DND-41 (cell line): ENCODE measurements around the gene NR3C1.

ENCODE experiments used
- EZH2 ChIP-seq: IDR thresholded peaks from 3 replicates; pipeline ENCODE4 v1.6.1; 2012; ENCODE audit warnings: borderline replicate concordance, low read depth, mild to moderate bottlenecking, moderate library complexity, low read length, inconsistent platforms; ENCODE audit not compliant: severe bottlenecking
- TF ChIP-seq, protein P1 (sequence below): IDR thresholded peaks from 2 replicates; pipeline ENCODE4 v1.5.1; 2012; ENCODE audit warnings: borderline replicate concordance, low read length, moderate library complexity, mild to moderate bottlenecking; ENCODE audit not compliant: poor library complexity, severe bottlenecking; ENCODE audit errors: extremely low read depth

DNA sequence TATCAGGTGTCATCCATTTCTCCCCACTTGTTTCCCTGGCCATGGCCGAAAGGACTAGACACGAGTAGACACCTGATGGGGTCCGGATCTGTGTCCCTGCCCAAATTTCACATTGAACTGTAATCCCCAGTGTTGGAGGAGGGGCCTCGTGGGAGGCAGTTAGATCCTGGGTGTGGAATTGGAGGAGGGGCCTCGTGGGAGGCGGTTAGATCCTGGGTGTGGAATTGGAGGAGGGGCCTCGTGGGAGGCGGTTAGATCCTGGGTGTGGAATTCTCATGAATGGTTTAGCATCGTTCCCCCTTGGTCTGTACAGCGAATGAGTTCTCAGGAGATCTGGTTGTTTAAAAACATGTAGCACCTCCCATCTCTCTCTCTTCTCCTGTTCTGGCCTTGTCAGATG is 165.8 kb downstream of the NR3C1 start:
- TF ChIP-seq, protein P1, sequence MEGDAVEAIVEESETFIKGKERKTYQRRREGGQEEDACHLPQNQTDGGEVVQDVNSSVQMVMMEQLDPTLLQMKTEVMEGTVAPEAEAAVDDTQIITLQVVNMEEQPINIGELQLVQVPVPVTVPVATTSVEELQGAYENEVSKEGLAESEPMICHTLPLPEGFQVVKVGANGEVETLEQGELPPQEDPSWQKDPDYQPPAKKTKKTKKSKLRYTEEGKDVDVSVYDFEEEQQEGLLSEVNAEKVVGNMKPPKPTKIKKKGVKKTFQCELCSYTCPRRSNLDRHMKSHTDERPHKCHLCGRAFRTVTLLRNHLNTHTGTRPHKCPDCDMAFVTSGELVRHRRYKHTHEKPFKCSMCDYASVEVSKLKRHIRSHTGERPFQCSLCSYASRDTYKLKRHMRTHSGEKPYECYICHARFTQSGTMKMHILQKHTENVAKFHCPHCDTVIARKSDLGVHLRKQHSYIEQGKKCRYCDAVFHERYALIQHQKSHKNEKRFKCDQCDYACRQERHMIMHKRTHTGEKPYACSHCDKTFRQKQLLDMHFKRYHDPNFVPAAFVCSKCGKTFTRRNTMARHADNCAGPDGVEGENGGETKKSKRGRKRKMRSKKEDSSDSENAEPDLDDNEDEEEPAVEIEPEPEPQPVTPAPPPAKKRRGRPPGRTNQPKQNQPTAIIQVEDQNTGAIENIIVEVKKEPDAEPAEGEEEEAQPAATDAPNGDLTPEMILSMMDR, result no peak
- no peak for TF ChIP-seq EZH2
